ENCODE measurements around the gene NRG2. TPM values are rescaled to one million over a fixed set of nuclear protein-coding genes. Genes with fewer than 3 reads are reported as not detected.

Gene NRG2
- total and polyA plus RNA-seq, 9 donors, result 2.6 to 32.6 (median 19.3) TPM

DNA sequence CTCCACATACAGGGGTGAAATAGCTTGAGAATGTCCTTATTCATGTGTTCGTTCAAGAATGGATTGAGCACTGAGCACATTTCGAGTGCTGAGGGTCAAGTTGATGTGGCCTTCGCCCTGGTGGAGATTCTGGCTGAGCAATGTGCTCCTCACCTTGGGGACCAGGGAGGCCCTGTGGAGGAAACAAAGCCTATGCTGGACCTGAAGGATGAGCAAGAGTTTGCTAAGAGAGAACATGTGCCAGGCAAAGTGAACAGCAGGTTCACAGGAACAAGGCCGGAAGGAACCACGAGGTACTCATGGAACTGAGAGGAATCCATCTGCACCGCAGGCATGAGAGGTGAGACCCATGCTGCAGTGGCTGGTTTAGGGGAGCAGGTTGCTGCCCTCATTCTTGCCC, 145.1 kb downstream of the NRG2 start:
- H3K9me3 ChIP-seq, result no peaks in the 10 kb centered on the region
- DNase-seq, result peak in 1 of 5 donors; percentile 3
- no peak overlapping the region for H3K4me3 ChIP-seq
- TF ChIP-seq, protein P1, sequence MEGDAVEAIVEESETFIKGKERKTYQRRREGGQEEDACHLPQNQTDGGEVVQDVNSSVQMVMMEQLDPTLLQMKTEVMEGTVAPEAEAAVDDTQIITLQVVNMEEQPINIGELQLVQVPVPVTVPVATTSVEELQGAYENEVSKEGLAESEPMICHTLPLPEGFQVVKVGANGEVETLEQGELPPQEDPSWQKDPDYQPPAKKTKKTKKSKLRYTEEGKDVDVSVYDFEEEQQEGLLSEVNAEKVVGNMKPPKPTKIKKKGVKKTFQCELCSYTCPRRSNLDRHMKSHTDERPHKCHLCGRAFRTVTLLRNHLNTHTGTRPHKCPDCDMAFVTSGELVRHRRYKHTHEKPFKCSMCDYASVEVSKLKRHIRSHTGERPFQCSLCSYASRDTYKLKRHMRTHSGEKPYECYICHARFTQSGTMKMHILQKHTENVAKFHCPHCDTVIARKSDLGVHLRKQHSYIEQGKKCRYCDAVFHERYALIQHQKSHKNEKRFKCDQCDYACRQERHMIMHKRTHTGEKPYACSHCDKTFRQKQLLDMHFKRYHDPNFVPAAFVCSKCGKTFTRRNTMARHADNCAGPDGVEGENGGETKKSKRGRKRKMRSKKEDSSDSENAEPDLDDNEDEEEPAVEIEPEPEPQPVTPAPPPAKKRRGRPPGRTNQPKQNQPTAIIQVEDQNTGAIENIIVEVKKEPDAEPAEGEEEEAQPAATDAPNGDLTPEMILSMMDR (IDR thresholded peaks at IDR 0.05), result no peak
- no peak for TF ChIP-seq POLR2A (IDR thresholded peaks at IDR 0.05)
- TF ChIP-seq EP300 (IDR thresholded peaks at IDR 0.05), result no peak
- no peaks in the 10 kb centered on the region for H3K27me3 ChIP-seq
- H3K27ac ChIP-seq, result no peak overlapping the region
- intact Hi-C loops (cut with DNase I), result no loop called here
- H3K36me3 ChIP-seq, result no peaks in the 10 kb centered on the region
- WGBS, 3 donors, result 95 to 96% (median 96%) methylated on average over 6 of the region's 6 CpGs
- H3K4me1 ChIP-seq (ENCODE audit: insufficient read depth), result peaks cover 23% of the 10 kb centered on the region

DNA sequence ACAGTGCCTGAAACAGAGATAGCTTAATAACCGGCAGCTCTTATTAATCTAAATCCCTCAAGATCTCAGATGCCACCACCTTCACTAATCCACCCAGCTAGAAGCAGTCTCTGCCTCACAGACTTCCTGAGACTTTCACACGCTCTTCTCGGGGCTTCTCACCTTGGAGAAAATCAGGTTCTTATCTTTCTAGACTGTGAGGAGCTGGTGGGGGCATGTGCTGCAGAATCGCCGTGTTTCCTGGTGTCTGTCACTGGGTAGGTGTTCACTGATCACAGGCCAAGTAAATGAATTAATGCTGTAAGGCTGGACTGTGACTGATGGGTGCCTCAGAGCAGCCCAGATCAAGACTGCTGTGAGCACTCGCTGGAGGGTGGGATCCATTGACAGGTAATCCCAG, 145.8 kb downstream of the NRG2 start:
- 90 to 95% (median 94%) methylated on average over 6 of the region's 6 CpGs for whole genome bisulfite sequencing, 3 donors
- Histone ChIP-seq H3K27ac (no peak overlapping the region), H3K9me3 (no peaks in the 10 kb centered on the region), H3K4me3 (no peak overlapping the region), H3K4me1 (ENCODE audit: insufficient read depth) (peaks cover 23% of the 10 kb centered on the region), H3K36me3 (no peaks in the 10 kb centered on the region), H3K27me3 (no peaks in the 10 kb centered on the region)
- intact Hi-C loops (cut with DNase I), result no loop called here
- no peak for DNase-seq
- TF ChIP-seq, protein P1 (IDR thresholded peaks at IDR 0.05), result no peak
- TF ChIP-seq EP300 (IDR thresholded peaks at IDR 0.05), result no peak
- TF ChIP-seq POLR2A (IDR thresholded peaks at IDR 0.05), result no peak

DNA sequence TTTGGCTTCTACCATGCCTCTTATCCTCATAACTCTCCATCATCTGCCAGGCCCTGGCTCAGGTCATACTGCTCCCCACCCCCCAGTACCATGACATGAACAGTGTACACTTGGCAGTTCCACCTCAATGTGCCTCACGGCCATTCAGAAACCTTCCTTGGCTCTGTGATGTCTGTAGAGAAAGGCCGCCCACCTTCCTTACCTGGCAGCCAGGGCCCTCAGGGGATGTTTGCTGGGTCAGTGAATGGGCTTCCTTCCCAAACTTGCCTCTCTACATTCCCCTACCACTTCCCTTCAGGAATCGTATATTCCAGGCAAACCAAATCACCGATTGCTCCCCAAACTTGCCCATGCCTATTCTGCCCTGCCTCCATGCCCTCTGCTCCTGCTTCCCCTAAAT, 146.4 kb downstream of the NRG2 start:
- TF ChIP-seq EP300 (IDR thresholded peaks at IDR 0.05) (no peak), POLR2A (IDR thresholded peaks at IDR 0.05) (no peak)
- TF ChIP-seq, protein P1 (IDR thresholded peaks at IDR 0.05), result no peak
- Histone ChIP-seq H3K9me3 (no peaks in the 10 kb centered on the region), H3K36me3 (no peaks in the 10 kb centered on the region), H3K4me3 (no peak overlapping the region), H3K27ac (no peak overlapping the region), H3K4me1 (ENCODE audit: insufficient read depth) (peaks cover 21% of the 10 kb centered on the region), H3K27me3 (no peaks in the 10 kb centered on the region)
- 93 to 96% (median 95%) methylated on average over 4 of the region's 4 CpGs for WGBS, 3 donors
- intact Hi-C loops (cut with DNase I), result no loop called here
- DNase-seq, result peak in 1 of 5 donors; percentile 8

DNA sequence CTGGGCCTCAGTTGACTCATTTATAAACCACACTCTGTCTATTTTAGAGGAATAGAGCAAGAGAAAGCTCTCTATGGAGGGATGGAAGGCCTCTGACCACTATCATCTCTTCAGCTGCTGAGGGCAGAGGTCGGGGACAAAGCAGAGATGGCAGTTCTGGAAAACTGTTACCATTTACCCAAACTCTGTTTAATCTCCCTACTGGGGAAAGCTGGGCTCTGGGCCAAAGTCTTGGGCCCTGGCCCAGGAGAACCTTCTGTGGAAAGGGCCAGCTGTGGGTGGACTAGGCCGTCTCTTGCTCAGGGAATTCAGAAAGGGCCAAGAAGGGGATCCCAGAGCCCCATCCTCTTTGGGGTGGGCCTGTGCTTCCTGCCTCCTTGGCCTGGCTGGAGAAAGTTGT, 147.5 kb downstream of the NRG2 start:
- Histone ChIP-seq H3K9me3 (no peaks in the 10 kb centered on the region), H3K27me3 (no peaks in the 10 kb centered on the region), H3K27ac (peak overlapping the region; percentile 5 to 52), H3K4me3 (no peak overlapping the region), H3K4me1 (ENCODE audit: insufficient read depth) (peaks cover 20% of the 10 kb centered on the region), H3K36me3 (no peaks in the 10 kb centered on the region)
- TF ChIP-seq, protein P1 (IDR thresholded peaks at IDR 0.05), result no peak
- TF ChIP-seq EP300 (IDR thresholded peaks at IDR 0.05), result no peak
- 15 to 25% (median 17%) methylated on average over 2 of the region's 2 CpGs for WGBS, 3 donors
- intact Hi-C loops (cut with DNase I), result no loop called here
- peak; percentile 67 to 92 (median 83) for DNase-seq

Measured in ovary (tissue), 9 donors.